DOHH2 (cell line): ENCODE results near the gene OR8H3.

Experiments used
- CTCF ChIP-seq: fragments of 200-600 bp; sonication (generic); IDR thresholded peaks from one replicate; pipeline ENCODE4 v1.5.1; 2014; ENCODE audit warnings: antibody characterized with exemption, mild to moderate bottlenecking, low read depth, low read length; ENCODE audit not compliant: poor library complexity, severe bottlenecking
- EZH2phosphoT487 ChIP-seq: fragments of 200-600 bp; sonication (generic); IDR thresholded peaks from 2 replicates; pipeline ENCODE4 v1.6.1; 2017; ENCODE audit warnings: borderline replicate concordance, mild to moderate bottlenecking, antibody characterized with exemption, low read length, moderate library complexity, mixed read lengths

GRCh38 chr11:56151376-56151775 lies 29.2 kb downstream of the OR8H3 start:
- TF ChIP-seq CTCF: no peak
- no peak for TF ChIP-seq EZH2phosphoT487
